Measurements from ENCODE around the gene SHISA7.

The SHISA7 gene

DNA sequence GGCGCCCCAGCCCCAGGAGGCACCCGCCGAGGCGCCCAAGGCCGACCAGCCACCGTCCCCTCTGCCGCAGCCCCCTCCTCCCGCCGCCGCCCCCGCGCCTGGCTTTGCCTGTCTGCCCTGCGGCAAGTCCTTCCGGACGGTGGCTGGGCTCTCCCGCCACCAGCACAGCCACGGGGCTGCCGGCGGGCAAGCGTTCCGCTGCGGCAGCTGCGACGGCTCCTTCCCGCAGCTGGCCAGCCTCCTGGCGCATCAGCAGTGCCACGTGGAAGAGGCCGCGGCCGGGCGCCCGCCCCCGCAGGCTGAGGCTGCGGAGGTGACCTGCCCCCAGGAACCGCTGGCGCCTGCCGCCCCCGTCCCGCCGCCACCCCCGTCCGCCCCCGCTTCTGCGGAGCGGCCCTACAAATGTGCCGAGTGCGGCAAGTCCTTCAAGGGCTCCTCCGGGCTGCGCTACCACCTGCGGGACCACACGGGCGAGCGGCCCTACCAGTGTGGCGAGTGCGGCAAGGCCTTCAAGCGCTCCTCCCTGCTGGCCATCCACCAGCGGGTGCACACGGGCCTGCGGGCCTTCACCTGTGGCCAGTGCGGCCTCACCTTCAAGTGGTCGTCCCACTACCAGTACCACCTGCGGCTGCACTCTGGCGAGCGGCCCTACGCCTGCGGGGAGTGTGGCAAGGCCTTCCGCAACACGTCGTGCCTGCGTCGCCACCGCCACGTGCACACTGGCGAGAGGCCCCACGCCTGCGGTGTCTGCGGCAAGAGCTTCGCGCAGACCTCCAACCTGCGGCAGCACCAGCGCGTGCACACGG is 39.3 kb upstream of the SHISA7 start:
- no peak for DNase-seq (ENCODE audit: low spot score)

DNA sequence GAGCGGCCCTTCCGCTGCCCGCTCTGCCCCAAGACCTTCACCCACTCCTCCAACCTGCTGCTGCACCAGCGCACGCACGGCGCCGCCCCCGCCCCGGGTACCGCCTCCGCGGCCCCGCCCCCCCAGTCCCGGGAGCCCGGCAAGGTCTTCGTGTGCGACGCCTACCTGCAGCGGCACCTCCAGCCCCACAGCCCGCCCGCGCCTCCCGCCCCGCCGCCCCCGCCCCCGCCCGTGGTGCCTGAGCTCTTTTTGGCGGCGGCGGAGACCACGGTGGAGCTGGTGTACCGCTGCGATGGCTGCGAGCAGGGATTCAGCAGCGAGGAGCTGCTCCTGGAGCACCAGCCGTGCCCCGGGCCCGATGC is 38.7 kb upstream of the SHISA7 start:
- no peak for DNase-seq (ENCODE audit: low spot score)

DNA sequence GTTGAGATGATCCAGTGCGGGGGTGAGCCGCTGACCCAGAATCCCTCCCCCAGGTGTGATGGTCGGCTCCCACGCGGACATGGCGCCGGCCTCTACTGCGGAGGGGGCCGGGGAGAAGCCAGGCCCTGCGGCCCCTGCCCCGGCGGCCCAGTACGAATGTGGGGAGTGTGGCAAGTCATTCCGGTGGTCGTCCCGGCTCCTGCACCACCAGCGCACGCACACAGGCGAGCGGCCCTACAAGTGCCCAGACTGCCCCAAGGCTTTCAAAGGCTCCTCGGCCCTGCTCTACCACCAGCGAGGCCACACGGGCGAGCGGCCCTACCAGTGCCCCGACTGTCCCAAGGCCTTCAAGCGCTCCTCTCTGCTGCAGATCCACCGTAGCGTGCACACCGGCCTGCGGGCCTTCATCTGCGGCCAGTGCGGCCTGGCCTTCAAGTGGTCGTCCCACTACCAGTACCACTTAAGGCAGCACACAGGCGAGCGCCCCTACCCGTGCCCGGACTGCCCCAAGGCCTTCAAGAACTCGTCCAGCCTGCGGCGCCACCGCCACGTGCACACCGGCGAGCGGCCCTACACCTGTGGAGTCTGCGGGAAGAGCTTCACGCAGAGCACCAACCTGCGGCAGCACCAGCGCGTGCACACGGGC is 38.2 kb upstream of the SHISA7 start:
- no peak for DNase-seq (ENCODE audit: low spot score)

DNA sequence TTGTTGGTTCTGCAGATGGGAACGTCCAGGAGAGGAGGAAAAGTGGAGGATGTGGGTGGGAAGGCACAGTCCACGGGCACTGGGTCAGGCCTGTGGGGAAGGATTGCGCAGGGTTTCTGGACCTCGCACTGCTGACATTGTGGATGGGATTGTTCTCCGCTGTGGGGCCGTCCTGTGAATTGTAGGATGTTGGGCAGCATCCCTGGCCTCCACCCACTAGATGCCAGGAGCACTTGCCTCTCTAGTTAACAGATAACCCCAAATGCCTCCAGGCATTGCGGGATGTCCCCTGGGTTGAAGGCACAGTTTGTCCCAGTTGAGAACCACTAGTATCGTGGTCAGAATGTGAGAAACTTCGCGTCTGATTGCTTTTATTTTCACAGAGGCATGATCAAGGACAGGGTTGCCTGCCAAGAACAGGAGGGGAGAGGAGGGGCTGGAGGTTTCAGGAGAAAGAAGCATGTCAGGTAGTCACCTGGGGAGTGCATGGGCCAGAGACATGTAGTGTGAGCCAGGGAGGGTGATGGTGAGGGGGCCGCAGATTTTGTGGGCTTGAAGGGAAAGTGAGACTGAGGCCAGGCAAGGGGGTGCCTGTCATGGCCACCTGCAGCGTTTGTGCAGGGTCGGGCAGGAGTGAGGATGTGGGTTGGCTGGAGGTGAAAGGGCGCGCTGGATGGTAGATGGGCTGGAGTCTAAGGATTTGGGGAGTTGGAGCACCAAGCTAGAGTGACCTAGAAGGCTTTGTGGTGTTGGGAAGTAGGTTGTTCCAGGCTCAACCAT is 36.5 kb upstream of the SHISA7 start:
- no peak for DNase-seq (ENCODE audit: low spot score)

DNA sequence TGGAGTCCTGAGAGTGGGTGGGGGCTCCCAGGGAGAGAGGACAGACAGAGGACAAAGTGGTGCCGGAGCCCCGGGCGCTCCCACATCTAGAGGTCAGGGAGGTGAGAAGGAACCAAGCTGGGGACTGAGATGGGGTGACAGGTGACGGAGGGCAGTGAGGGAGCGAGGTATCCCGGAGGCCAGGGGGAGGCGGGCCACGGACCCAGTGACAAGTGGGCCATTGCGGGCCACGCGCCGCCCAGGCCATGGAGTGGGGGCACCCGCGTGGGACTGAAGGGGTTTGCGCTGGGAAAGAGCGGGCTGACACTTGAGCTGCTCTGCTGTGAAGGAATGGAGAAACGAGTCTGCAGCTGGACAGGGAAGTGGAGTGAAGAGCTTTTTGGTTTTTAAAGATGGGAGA is 35.9 kb upstream of the SHISA7 start:
- DNase-seq (ENCODE audit: low spot score): no peak

DNA sequence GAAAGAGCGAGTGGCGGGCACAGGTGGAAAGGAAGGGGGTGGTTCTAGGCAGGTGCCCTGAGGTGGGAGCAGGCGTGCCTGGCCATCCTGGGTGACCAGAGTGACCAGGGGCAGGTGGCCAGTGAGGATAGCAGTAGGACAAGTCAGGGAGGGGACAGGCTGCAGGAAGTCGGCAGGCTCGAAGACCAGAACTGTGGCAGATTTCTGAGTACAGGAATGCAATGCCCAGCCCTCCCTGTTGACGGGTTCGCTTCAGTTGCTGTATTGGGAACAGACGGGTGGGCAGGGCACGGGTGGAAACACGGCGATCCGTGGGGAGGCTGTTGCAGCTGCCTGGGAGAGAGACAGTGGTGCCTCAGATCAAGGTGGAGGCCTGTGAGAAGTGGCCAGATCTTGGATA is 35.3 kb upstream of the SHISA7 start:
- no peak for DNase-seq (ENCODE audit: low spot score)

DNA sequence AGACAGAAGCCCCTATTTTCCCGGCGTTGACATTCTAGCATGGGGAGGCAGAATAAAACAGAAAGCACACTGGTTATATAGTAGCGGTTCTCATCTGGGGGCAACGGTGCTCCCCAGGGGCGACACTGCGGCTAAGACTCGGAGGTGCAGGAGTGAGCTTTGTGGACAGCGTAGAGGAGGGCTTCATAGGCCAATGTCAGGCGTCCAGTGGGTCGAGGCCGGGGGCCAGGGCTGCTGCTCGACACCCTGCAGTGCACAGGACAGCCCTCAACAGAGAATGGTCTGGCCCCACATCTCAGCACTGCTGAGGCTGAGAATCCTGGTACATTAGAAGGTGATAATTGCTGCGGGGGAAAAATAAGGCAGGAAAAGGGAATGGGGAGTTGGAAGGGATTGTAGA is 34.8 kb upstream of the SHISA7 start:
- DNase-seq (ENCODE audit: low spot score): no peak

DNA sequence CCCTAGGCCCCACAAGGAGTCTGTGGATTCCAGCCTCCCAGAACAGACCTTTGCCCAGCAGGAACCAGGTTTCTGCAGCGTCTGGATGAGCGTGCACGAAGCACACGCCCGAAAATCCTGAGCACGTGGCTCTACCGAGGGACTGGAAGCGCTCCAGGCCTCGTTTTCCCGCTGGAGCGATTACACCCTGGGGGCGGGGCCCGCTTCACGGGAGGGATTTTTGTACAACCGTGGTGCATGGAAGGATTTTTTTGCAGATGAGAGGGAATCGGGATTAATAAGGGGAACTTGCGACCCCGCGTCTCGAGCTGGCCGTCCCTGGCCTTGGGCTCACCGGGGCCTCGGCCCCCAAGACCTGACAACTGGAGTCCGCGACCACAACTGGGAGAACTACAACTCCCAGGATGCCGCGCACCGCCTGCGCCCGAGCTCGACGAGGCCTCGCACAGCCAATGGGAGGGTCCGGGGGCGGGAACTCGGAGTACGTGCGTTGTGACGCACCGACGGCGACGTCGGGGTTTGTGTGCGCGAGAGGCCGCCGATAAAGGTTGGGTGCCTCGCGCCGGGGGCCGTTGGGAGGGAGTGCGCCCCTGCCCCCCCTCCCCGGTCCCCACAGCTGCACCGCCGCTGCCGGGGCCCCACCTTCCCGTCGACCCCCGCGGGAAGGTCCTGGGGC is 33.1 kb upstream of the SHISA7 start, which contains the start of gene ZNF628:
Gene ZNF628, plus strand, starts transcription at position 518 of the 676 bp plus-strand sequence. CDS start 3,294 bp downstream, outside the sequence.
- DNase-seq (ENCODE audit: low spot score): peak; percentile 97

DNA sequence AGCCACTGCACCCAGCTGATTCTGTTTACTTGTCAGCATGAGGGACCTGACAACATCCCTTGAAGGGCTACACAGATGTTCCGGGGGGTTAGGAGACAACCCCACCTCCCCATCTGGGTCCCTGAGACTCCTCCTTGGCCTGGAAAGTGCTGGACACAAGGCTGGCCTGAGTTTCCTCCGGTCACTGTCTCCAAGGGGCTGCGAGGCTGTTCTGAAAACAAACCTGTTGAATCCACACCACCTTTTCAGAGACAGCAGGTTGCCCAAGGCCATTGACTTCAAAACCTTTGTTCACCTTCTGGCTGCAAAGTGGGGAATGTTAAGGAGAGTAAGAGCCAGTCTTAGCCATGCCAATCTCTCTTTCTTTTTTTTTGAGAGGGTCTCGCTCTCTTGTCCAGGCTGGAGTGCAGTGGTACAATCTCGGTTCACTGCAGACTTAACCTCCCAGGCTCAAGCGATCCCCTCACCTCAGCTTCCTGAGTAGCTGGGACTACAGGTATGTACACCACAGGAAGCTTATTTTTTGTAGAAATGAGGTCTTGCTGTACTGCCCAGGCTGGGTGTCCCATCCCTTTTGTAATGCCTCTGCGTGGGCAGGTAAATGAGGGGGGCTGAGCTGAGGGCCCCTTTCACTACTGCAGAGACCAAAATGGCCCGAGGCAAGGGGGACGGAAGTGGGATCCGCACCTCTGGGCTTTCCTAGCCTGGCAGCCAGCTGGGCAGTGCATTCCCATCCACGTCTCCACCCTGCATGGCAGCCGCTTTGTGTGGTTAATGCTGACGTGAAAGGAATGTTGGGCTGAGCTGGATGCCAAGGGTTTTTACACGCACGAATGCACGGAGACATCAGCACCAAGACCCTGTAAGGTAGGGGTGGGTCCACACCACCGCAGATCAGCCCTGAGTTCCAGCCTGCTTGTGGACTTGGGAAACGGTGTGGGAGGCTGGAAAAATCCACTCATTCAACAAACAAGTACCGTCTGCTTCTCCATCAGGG is 31.5 kb upstream of the SHISA7 start:
- DNase-seq (ENCODE audit: low spot score): no peak

DNA sequence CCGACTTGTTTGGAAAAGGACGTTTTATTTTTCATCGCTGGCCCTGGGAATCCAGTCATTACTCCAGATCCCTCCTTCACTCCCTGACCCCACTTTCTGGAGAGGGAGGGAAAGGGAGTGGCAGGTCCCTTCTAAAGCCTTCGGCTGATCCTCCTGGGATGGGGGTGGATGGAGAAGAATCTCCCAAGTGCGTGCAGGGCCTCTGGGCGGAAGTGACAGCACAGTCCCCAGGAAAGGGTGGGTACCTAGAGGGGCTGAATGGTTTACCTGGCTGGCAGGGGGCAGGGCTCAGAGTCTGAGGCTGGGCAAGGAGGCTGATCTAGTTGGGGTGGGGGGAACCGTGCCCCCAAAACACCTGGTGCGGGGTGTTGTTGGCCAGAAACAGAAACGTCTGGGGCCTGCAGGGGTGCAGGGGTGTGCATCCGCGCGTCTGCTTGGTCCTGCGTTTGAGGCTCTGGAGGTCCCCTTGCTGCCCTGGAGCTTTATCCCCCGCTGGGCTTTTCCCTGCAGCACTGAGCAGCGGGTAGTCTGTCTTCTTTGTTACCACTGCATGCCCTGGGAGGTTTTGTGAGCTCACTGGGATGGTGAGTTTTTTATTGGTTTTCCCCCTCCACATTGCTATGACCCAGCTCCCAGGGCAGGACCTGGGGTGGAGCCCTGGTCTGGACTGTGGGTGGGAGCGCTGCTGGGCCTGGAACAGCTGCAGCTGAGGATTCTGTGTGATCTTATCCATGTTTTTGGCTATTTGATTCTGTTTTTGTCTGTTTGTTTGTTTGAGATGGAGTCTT is 30.3 kb upstream of the SHISA7 start:
- no peak for DNase-seq (ENCODE audit: low spot score)

DNA sequence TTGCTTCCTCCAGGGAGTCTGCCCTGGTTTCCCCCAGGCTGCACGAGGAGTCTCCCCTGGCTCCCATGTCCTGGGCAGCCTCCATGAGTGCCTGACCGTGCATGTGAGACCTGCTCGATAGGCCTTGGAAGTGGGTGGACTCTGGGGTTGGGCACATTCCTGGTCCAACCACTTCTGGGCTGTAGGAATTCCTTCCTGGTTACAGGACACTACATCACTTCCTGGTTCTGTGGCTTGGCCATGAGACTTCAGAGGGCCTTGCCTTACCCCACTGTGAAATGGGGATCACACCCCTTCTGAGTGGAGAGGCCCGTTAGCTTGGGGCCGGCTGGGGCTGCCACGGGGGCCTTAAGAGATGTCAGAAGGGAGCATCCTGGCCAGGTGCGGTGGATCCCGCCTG is 29.4 kb upstream of the SHISA7 start:
- DNase-seq (ENCODE audit: low spot score): peak; percentile 56

DNA sequence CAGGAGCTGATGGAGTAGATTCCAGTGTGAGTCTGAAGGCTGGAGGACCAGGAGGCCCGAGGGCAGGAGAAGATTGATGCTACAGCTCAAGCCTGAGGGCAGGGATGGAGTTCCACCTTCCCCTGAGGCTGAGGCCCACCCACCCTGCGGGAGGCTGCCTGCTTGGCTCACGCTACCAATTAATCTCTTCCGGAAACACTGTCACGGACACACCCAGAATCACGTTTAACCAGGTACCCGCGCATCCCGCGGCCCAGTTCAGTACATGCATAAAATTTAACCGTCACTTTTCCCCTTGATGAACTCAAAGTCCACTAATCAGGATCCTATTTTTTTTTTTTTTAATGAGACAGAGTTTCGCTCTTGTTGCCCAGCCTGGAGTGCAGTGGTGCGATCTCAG is 28.2 kb upstream of the SHISA7 start:
- DNase-seq (ENCODE audit: low spot score): no peak

DNA sequence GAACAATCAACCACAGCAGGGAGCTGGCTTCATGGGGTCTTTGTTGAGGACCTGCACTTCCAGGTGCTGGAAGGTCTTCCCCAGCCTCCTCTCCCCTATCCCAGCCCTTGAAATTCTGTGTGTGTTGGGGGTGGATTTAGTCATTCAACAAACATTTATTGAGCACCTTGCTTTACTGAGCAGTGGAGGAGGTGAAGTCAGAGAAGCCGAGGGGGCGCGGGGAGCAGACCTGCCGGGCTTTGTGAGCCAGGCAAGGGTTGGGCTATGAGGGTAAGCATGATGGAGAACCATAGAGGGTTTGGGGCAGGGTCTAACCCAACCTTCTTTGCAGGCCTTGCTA is 24.9 kb upstream of the SHISA7 start:
- DNase-seq (ENCODE audit: low spot score): no peak

DNA sequence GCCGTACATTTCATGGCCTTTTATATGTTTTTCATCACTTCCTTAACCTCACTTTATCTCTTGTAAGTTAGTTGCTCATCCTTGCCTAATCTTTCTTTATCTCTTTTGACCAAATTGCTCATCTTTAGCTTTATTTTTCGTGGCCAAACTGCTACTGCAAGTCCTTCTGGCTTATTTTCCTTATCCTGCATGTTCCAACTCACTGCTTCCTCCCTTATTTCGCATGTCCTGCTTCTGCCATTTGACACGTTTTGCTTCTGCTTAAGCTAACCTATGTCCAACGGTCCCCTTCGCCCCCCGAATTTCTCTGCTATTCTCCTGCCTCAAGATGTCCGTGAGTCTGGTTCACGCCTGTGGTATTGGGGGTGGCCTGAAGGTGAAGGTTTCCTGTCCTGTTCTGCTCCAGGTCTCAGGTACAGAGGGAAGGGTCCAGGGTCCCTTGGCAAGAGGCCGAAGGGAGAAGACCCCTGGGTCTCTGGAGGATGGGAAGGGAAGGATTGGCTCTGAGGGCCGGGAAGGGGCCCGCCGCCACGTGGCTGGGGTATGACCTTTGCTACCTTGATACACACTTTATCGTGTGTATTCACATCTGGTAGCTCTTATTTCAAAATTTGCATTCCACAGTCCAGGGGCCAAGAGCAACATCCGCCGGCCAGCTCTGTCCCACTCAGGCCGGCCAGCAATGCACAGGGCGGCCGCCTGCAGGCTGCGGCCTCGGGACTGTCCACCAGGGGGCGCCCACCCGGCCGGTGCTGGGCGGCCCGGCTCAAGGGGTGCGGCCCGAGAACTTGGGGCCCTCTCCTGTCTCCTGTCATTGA is 24.3 kb upstream of the SHISA7 start:
- DNase-seq (ENCODE audit: low spot score): peak; percentile 90

DNA sequence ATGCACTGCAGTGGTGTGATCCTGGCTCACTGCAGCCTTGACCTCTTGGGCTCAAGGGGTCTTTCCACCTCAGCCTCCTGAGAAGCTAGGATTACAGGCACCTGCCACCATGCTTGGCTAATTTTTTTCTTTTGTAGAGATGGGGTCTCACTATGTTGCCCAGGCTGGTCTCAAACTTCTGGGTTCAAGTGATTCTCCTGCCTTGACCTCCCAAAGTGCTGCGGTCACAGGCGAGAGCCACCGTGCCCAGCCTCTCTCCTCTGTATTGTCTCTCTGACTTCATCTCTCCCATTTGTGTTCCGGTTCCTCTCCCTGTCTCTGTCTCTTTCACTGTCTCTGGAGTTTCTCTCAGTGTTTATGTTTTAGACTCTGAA is 23.1 kb upstream of the SHISA7 start:
- no peak for DNase-seq (ENCODE audit: low spot score)

DNA sequence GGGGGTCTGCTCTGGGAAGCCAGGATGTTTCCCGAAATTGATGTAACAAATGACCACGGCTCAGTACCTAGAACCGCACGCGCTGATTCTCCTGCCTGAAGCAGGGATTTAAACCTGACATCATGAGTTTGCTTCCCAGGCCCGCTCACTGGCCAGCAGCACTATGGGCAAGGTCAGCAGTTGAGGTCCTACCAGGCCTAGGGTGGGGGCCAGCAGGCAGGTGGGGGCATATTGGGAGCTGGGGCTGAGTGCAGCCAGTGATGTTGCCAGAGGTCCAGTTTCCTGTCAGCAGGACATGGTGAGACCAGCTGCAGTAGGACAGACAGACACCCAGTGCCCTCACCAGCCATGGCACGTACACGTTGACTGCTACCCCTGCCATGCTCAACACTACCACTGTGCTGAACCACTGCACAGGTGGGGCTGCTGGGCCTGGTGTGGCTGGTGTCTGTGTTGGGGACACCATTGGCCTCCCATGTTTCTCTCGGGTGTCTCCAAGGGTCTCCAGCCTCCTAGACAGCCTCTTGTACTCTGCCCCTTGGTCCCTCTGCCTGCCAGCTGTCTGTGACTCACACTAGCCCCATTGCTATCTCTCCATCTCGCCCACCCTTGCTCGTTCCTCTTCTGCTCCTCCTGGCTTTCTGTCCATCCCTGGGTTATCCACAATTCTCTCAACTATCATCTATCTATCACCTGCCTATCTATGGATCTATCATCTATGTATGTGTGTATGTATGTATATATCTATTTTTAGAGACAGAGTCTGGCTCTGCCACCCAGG is 22.6 kb upstream of the SHISA7 start:
- no peak for DNase-seq (ENCODE audit: low spot score)

DNA sequence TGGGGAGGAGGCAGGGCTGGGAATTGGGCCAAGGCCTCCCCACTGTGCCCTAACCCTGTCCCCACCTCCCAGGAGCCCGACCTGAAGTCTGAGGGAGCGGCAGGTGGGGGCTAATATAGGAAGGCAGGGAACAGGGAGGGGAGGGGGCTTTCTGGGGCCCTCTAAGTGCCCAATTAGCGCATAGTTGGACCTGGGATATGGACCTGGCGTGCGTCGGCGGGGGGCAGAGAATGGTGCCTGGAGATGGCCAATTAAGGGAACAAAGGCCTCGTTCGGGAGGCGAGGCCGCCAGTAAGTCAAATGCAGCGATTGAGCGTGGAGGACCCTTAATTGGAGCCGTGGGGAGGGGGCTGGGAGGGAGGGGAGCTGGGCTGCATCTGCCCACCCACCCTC is 21.6 kb upstream of the SHISA7 start, which contains the start of gene C19orf85:
Gene C19orf85, minus strand, starts transcription at position 90 of the 393 bp plus-strand sequence. CDS start 197 bp downstream, outside the sequence.
- DNase-seq (ENCODE audit: low spot score): no peak

DNA sequence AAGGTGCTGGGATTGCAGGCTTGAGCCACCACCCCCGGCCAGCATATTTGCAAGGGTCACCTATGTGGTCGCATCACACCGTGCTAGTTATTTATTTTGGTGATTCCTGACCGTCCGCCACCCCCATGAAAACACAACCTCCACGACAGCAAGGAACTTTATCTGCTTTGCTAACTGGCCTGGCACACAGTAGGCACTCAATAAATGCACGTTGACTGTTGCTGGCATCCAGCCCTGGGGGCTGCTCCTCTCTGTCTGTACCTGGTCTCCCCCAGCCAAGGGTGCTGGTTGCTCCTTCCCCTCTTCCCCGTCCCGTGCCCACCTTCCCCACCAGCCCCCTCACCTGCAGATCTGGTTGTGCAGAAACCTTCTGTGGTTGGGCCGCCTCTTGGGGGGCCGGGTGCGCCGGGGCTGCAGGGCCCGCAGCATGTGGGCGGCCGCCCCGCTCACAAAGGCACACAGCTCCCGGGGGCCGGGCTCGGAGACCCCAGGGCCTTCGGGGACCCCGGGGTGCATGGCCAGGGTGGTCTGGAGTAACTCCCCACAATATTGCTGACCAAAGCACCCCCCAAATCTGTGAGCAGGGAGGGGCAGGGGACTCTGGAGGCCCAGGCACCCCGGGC is 21.1 kb upstream of the SHISA7 start:
- no peak for DNase-seq (ENCODE audit: low spot score)
